ENCODE data around the gene ZNF185. TPM values are rescaled to one million over a fixed set of nuclear protein-coding genes. Genes with fewer than 3 reads are reported as not detected.
A peak's percentile ranks its signal among the peaks of the same experiment; 100 is the strongest.

Gene ZNF185
- polyA plus RNA-seq (ENCODE audit: insufficient read length in 3 of 3): 10 to 100 TPM; 40.6 to 47.1 (median 44.6) TPM
- long read RNA-seq, donor 1: 0 reads
- long read RNA-seq, donor 2: 0 reads
- long read RNA-seq, donor 3: 0 reads
- long read RNA-seq, donor 4: 0 reads
- long read RNA-seq, donor 5: 0 reads
- long read RNA-seq, donor 6, partial matches to known transcripts: 33 of 34 reads
- long read RNA-seq, donor 6, other reads (novel, unspliced or antisense): 0 of 34 reads
- long read RNA-seq, donor 7, partial matches to known transcripts: 28 of 28 reads
- long read RNA-seq, donor 7, other reads (novel, unspliced or antisense): 0 of 28 reads
- long read RNA-seq, donor 8: 0 reads
- long read RNA-seq, donor 9: 0 reads
- long read RNA-seq, donor 10, partial matches to known transcripts: 23 of 23 reads
- long read RNA-seq, donor 10, other reads (novel, unspliced or antisense): 0 of 23 reads
- long read RNA-seq, donor 11: 0 reads
- long read RNA-seq, donor 12: 0 reads
- long read RNA-seq, donor 13, partial matches to known transcripts: 15 of 15 reads
- long read RNA-seq, donor 13, other reads (novel, unspliced or antisense): 0 of 15 reads
- long read RNA-seq, donor 14, partial matches to known transcripts: 16 of 16 reads
- long read RNA-seq, donor 14, other reads (novel, unspliced or antisense): 0 of 16 reads
- long read RNA-seq, donor 15: 0 reads
- long read RNA-seq, donor 16: 0 reads

DNA sequence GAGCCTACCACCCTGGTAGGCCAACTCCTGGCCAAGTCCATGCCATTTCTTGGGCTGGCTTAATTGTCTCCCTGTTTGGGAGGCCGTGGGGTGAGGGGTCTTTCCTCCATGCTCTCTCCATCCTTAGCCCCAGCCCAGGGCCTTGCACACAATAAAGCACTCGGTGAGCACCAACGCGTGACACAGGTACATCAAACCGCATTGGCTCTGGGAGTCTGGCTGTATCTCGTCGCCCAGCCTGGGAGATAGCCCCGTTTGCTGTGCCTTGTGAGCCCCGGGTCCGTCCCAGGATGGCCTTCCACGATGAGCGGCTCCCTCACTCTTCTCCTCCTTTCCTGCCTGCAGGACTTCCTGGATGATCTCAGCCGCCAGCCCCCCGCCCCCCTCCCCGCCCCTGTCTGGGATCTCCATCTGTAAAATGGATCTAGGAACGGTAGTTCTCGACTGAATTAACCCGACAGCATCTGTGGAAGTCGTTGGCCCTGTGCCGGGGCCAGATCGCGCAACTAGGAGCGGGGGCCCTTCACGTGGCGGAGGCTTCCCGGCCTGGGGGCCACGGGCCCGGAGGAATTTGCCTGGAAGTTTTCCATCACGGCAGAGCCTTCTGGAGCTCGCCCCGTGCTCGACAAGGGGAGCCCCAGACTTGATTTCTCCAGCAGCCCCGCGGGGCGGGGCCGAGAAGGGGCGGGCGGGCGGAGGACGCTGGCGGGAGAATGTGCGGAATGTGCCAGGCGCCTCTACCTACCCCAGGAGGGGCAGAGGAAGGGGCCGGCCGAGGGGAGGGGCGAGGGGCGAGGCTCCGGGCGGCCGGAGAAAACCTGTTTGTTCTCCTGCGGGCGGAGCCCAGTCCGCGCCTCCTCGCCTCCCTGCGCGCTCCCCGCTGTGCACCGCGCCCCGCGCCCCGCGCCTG, at the start of gene ZNF185:
ZNF185 (plus strand) TSS at position 846 of the 910 bp plus-strand sequence. CDS start 16,423 bp downstream, outside the sequence.
- DNase-seq: peak; percentile 52

DNA sequence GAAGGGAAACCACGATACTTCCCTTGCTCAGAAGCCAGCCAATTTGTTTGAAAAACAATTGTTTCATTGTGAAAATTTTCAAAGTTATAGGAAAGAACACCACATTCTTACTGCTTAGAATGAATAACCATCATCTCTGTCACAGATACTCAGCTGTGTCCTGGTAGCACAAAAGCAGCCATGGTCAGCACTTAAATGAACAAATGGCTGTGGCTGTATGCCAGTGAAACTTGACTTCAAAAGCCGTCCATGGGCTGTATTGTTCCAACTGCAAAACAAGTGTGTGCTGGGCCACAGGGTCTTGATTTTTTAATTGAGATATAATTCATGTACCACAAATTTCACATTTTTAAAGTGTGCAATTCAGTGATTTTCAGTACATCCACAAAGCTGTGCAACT, 47.4 kb upstream of the ZNF185 start:
- no peak for DNase-seq

GRCh38 chrX:152853986-152854385, 43.9 kb upstream of the ZNF185 start:
- DNase-seq: no peak

- DNase-seq: peak; percentile 24
Measured at GRCh38 chrX:152861116-152861515, 36.8 kb upstream of the ZNF185 start.

- DNase-seq: no peak
Measured at GRCh38 chrX:152861826-152862225, 36.0 kb upstream of the ZNF185 start.

GRCh38 chrX:152865232-152865920, 32.5 kb upstream of the ZNF185 start:
- DNase-seq: no peak

- DNase-seq: no peak
Measured at GRCh38 chrX:152866386-152866785, 31.5 kb upstream of the ZNF185 start.

GRCh38 chrX:152869972-152870371, 27.9 kb upstream of the ZNF185 start:
- no peak for DNase-seq

GRCh38 chrX:152871260-152871659, 26.6 kb upstream of the ZNF185 start:
- no peak for DNase-seq

DNA sequence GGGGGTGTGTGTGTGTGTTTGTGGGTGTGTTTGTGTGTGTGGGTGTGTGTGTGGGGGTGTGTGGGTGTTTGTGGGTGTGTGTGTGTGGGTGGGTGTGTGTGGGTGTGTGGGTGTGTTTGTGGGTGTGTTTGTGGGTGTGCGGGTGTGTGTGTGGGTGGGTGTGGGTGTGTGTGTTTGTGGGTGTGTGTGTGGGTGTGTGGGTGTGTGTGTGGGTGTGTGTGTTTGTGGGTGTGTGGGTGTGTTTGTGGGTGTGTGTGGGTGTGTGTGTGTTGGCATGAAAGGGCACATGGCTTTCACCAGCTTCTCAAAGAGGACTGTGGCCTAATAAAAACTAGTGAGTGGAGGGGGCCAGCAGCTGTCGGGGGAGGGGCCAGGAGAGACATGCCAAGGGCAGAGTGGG, 25.3 kb upstream of the ZNF185 start:
- no peak for DNase-seq

- DNase-seq: no peak
Measured at GRCh38 chrX:152873361-152873760, 24.5 kb upstream of the ZNF185 start.

DNA sequence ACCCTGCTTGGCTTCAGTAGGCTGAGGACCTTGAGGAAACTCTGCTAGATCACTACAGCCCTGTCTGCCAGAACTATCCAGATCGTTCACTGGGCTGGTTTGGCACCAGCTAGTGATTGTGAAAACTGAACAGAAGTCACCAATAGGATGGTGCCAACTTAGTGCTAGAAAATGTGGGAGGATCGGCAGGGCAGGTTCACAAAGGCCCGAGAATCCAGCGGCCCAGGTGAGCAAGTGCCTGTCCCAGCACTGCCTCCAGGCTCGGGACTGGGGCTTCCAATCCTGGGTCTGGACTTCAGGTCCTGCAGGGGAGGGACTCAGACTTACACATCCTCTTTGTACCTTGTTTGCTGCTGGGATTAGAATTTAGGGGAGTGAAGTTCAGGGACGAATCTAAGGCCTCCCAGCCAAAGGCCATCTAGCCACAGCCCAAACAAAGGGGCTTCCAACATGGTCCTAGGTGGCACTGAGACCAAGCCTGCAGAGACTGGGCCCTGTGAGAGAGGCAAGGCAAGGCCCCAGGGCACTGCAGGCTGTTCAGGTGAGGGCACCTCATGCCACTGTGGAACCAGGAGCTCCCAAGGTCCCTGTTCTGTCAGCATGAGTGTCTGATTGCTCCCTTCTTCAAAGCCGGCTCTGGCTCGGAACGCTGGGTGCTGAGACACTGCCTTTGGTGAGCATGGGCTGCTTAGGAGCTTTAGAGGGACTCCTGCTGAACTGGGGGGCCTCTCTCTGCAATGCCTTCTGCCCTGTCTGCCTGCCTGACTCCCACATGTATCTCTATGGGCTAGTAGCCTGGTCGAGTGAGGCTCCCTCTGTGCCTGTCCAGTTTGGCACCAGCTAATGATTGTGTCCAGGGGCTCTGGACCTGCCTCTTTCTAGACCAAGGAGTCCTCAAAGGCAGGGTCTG, 20.7 kb upstream of the ZNF185 start:
- DNase-seq: no peak

DNA sequence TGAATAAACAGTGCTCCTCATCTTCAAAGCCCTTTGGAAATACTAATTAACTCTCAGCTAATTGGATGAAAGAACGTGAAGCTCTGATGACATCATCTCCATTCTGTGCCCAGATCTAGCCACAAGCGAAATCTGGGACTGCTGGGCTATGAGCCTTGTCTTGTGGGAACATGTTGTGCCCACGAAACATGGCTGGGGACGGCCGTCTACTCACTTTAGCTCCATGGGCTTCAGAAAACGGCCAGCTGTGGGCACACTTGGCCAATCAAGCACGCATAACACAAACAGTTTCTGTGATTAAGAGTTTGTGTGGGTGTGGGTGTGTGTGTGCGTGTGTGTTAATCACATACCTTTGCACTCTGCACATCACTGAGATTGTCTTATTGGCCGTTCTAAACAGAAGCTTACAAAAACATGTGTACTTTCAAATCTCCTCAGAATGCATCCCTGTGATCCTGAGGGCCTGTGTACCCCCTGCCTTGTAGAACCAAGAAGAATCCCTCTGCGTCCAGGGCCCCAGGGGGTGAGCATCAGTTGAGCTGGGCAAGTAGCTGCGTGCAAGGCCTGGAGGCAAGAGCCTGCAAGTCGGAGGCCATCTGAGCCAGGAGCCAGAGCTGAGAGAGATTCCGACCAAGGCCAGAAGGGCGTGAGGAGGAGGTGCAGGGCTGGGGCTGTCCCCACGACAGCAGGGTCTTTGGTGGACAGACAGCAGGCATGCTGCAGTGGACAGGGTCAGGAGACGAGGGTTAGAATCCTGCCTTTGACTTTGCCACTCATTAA, 18.7 kb upstream of the ZNF185 start:
- peak; percentile 22 for DNase-seq

DNA sequence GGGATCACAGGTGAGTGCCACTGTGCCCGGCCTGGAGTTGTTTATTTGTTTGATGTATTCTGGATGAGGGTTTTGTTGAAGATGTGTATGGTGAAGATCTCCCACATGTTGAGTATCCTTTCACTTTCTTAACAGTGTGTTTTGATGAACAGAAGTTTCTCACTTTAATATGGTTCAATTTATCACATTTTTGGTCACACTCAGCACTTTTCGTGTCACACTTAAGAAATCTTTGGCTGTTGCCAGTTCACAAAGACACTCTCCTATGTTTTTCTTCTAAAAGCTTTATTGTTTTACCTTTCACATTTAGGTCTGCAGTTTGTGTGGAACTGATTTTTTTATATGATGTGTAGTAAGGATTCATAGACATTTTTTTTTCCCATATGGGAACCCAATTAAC, 16.6 kb upstream of the ZNF185 start:
- DNase-seq: no peak

DNA sequence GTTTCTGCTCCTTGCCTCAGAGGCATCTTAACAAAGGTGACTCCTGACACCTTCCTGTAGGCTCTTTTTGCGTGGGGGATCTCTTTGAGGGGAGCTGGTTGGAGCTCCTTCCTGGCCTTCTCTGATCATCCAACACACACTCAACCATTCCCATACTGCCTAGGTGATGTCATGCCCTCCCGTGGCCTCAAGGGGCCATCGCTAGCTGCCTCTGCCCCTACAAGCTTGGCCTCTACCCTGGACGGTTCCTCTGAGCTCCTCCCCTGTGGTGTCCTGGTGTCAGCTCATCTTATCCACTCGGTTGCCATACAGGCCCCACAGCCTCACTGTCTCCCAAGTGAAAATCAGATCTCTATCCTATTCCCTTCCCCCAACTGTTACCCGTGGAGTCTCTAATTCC, 13.7 kb upstream of the ZNF185 start:
- no peak for DNase-seq

GRCh38 chrX:152886716-152887115, 11.2 kb upstream of the ZNF185 start:
- DNase-seq: no peak

GRCh38 chrX:152892499-152892898, 5.4 kb upstream of the ZNF185 start:
- no peak for DNase-seq

DNA sequence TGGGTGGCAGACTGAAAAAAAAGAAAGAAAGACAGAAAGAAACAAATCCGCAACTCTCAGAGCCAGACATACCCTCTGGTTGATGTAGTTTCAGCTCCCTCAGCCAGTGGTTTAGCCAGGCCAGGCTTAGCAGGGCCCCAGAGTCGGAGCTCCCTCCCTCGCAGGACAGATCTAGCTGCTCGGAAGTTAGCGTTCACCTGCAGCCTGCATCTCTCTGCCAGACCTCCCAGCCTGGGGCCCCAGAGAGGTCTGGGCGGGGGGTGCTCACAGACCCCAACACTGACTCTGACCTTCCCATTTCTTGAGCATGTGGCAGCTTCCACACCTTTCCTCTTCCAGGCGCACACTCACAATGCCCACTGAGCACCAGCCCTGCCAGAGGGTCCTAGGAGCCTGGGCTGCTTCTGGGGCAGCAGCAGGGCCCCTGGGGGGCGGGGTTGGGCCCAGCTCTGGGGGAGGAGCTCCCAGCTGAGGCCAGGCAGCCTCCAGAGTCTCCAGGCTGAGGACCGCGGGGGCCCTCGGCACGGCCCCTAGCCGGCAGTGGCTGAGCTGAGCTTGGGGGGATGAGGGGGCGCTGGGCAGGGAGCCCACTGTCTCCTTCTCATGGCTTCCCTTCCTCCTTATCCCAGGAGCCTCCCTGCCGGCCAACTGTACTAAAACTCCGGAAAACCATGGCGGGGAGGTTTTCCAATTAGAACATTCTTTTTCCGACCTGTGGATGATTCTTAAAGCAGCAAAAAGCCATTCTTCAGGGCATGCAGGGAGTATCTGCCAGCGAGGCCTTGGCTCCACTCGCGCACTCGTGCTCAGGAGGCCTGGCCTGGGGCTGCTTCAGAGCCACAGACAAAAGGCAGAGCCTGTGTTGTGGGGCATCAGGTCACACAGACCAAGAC, 4.6 kb upstream of the ZNF185 start:
- no peak for DNase-seq
